Measurements from ENCODE around the gene NUDT7. TPM values are rescaled to one million over a fixed set of nuclear protein-coding genes. Genes with fewer than 3 reads are reported as not detected.

Gene NUDT7
- total RNA-seq, 4 donors from 2014 or later, result 2.3 to 10.1 (median 6.3) TPM

GRCh38 chr16:77759201-77759600 lies 36.9 kb downstream of the NUDT7 start:
- TF ChIP-seq POLR2A (IDR thresholded peaks at IDR 0.05) (no peak), CTCF (IDR thresholded peaks at IDR 0.05) (no peak)

GRCh38 chr16:77759821-77760220 lies 37.5 kb downstream of the NUDT7 start:
- H3K4me3 ChIP-seq, result no peak overlapping the region
- H3K27me3 ChIP-seq, result no peaks in the 10 kb centered on the region
- no peak for DNase-seq
- H3K4me1 ChIP-seq, result peaks cover 0 to 10% (median 4%) of the 10 kb centered on the region in 3 donors
- WGBS, 2 donors, result 51 to 57% methylated on average over 3 of the region's 3 CpGs
- no peak overlapping the region for H3K27ac ChIP-seq
- no peaks in the 10 kb centered on the region for H3K36me3 ChIP-seq
- TF ChIP-seq CTCF (IDR thresholded peaks at IDR 0.05) (no peak), POLR2A (IDR thresholded peaks at IDR 0.05) (no peak)
- no peaks in the 10 kb centered on the region for H3K9me3 ChIP-seq
- intact Hi-C loops (cut with DNase I), result no loop called here

More at GRCh38 chr16:77759201-77759600, 36.9 kb downstream of the NUDT7 start:
- peaks cover 0 to 5% (median 4%) of the 10 kb centered on the region in 3 donors for H3K4me1 ChIP-seq
- no peaks in the 10 kb centered on the region for H3K9me3 ChIP-seq
- H3K27me3 ChIP-seq, result no peaks in the 10 kb centered on the region
- intact Hi-C loops (cut with DNase I), result no loop called here
- H3K27ac ChIP-seq, result no peak overlapping the region
- no peak overlapping the region for H3K4me3 ChIP-seq
- WGBS, 2 donors, result 64% methylated on average over 1 of the region's 1 CpG
- DNase-seq, result no peak
- no peaks in the 10 kb centered on the region for H3K36me3 ChIP-seq

- Histone ChIP-seq H3K9me3 (no peaks in the 10 kb centered on the region), H3K27me3 (no peaks in the 10 kb centered on the region), H3K4me1 (peaks cover 0 to 10% (median 4%) of the 10 kb centered on the region in 3 donors), H3K36me3 (no peaks in the 10 kb centered on the region), H3K27ac (no peak overlapping the region), H3K4me3 (no peak overlapping the region)
- DNase-seq, result no peak
- WGBS, 2 donors, result 39 to 56% methylated on average over 1 of the region's 1 CpG
- intact Hi-C loops (cut with DNase I), result no loop called here
- TF ChIP-seq CTCF (IDR thresholded peaks at IDR 0.05), result no peak
- no peak for TF ChIP-seq POLR2A (IDR thresholded peaks at IDR 0.05)
Measured at GRCh38 chr16:77760800-77761199, 38.5 kb downstream of the NUDT7 start.

- TF ChIP-seq CTCF (IDR thresholded peaks at IDR 0.05) (no peak), POLR2A (IDR thresholded peaks at IDR 0.05) (no peak)
- DNase-seq, result no peak
- Histone ChIP-seq H3K4me1 (peaks cover 0 to 10% (median 4%) of the 10 kb centered on the region in 3 donors), H3K27me3 (no peaks in the 10 kb centered on the region), H3K27ac (no peak overlapping the region), H3K36me3 (no peaks in the 10 kb centered on the region), H3K9me3 (no peaks in the 10 kb centered on the region), H3K4me3 (no peak overlapping the region)
- WGBS, 2 donors, result 80 to 92% methylated on average over 1 of the region's 1 CpG
- intact Hi-C loops (cut with DNase I), result no loop called here
Measured at GRCh38 chr16:77761204-77761603, 38.9 kb downstream of the NUDT7 start.

GRCh38 chr16:77762262-77762661 lies 39.9 kb downstream of the NUDT7 start:
- intact Hi-C loops (cut with DNase I), result no loop called here
- DNase-seq, result no peak
- WGBS, 2 donors, result 29 to 46% methylated on average over 2 of the region's 2 CpGs

More at GRCh38 chr16:77762262-77762661, 39.9 kb downstream of the NUDT7 start:
- no peak for TF ChIP-seq CTCF (IDR thresholded peaks at IDR 0.05)
- no peak for TF ChIP-seq POLR2A (IDR thresholded peaks at IDR 0.05)
- H3K36me3 ChIP-seq, result no peaks in the 10 kb centered on the region
- peaks cover 0 to 10% (median 4%) of the 10 kb centered on the region in 3 donors for H3K4me1 ChIP-seq
- H3K4me3 ChIP-seq, result no peak overlapping the region
- H3K9me3 ChIP-seq, result no peaks in the 10 kb centered on the region
- no peak overlapping the region for H3K27ac ChIP-seq
- H3K27me3 ChIP-seq, result no peaks in the 10 kb centered on the region

All from esophagus squamous epithelium (tissue), 5 donors.